ENCODE results near the gene TMEM185A. TPM values are rescaled to one million over a fixed set of nuclear protein-coding genes. Genes with fewer than 3 reads are reported as not detected.
"Not testable (repeated sequence)": the region's sequence is repeated elsewhere in the genome, so short reads cannot be mapped to it uniquely, and the experiment has no call there.

The TMEM185A gene
- total and polyA plus RNA-seq, 3 experiments from 2014 or later, result 20.0 to 29.2 (median 29.1) TPM

GRCh38 chrX:149610511-149610910 lies 21.1 kb downstream of the TMEM185A start:
- Mint-ChIP-seq H3K36me3 (peaks cover 0 to 28% (median 1%) of the 10 kb centered on the region in 3 donors), H3K27me3 (no peaks in the 10 kb centered on the region), H3K9me3 (no peaks in the 10 kb centered on the region), H3K4me1 (peaks cover 4 to 35% (median 7%) of the 10 kb centered on the region in 3 donors), H3K4me3 (no peak overlapping the region), H3K27ac (no peak overlapping the region)
- no peaks in the 10 kb centered on the region for H3K4me1 ChIP-seq (ENCODE audit: insufficient read depth, low read length)
- POLR2A ChIA-PET, result no interaction called here
- H3K4me3 ChIP-seq (ENCODE audit: low read length), result no peak overlapping the region
- H3K9me3 ChIP-seq (ENCODE audit: low read length), result no peaks in the 10 kb centered on the region
- H3K27ac ChIP-seq (ENCODE audit: low read depth, low read length), result no peak overlapping the region
- DNase-seq, result no peak
- H3K27me3 ChIP-seq (ENCODE audit: insufficient read depth, low read length, poor library complexity, severe bottlenecking), result no peaks in the 10 kb centered on the region
- CTCF ChIA-PET, result interaction anchor here (0.7 kb wide), 1 partner anchor 42 kb away, joined by 4 read pairs; no protein-coding TSS in a partner anchor
- H3K36me3 ChIP-seq (ENCODE audit: insufficient read depth, low read length), result peaks cover 4% of the 10 kb centered on the region

GRCh38 chrX:149607699-149608098 lies 23.9 kb downstream of the TMEM185A start:
- Mint-ChIP-seq H3K4me3 (no peak overlapping the region), H3K4me1 (peaks cover 0 to 14% (median 3%) of the 10 kb centered on the region in 3 donors), H3K9me3 (no peaks in the 10 kb centered on the region), H3K27ac (no peak overlapping the region), H3K27me3 (no peaks in the 10 kb centered on the region), H3K36me3 (peaks cover 0 to 41% (median 1%) of the 10 kb centered on the region in 3 donors)
- no peak overlapping the region for H3K4me3 ChIP-seq (ENCODE audit: low read length)
- H3K27me3 ChIP-seq (ENCODE audit: insufficient read depth, low read length, poor library complexity, severe bottlenecking), result no peaks in the 10 kb centered on the region
- no peak overlapping the region for H3K27ac ChIP-seq (ENCODE audit: low read depth, low read length)
- POLR2A ChIA-PET, result no interaction called here
- H3K9me3 ChIP-seq (ENCODE audit: low read length), result no peaks in the 10 kb centered on the region
- no peak for DNase-seq
- H3K36me3 ChIP-seq (ENCODE audit: insufficient read depth, low read length), result peaks cover 4% of the 10 kb centered on the region
- CTCF ChIA-PET, result no interaction called here
- no peaks in the 10 kb centered on the region for H3K4me1 ChIP-seq (ENCODE audit: insufficient read depth, low read length)

DNA sequence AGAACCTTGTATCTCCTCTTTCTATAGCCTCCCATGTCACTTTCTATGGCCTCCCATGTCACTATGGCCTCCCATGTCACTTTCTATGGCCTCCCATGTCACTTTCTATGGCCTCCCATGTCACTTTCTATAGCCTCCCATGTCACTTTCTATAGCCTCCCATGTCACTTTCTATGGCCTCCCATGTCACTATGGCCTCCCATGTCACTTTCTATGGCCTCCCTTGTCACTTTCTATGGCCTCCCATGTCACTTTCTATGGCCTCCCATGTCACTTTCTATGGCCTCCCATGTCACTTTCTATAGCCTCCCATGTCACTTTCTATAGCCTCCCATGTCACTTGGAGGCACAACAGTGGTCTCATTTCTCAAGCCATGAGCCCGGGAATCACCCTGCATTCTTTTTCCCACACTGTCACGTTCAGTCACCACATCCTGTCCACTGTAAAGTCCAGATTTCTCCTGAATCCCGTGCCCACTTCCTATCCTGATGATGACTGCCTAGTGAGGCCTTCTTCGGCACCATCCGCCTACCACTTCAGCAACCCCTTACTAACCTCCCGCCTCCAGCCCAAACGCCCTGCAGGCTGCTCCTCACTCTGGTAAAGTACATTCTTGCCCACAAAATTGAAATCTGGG lies 26.2 kb downstream of the TMEM185A start:
- H3K27ac ChIP-seq (ENCODE audit: low read depth, low read length); H3K9me3 Mint-ChIP-seq; CTCF ChIA-PET; H3K4me1 Mint-ChIP-seq; H3K36me3 ChIP-seq (ENCODE audit: insufficient read depth, low read length); H3K4me1 ChIP-seq (ENCODE audit: insufficient read depth, low read length); POLR2A ChIA-PET; H3K27me3 ChIP-seq (ENCODE audit: insufficient read depth, low read length, poor library complexity, severe bottlenecking); H3K9me3 ChIP-seq (ENCODE audit: low read length); H3K4me3 Mint-ChIP-seq; DNase-seq; H3K4me3 ChIP-seq (ENCODE audit: low read length); H3K27me3 Mint-ChIP-seq: not testable (repeated sequence)
- Mint-ChIP-seq H3K27ac (peak overlapping the region in 3 of 8 donors; percentile 33 to 58 (median 51)), H3K36me3 (peaks cover 0 to 47% (median 1%) of the 10 kb centered on the region in 3 donors)

GRCh38 chrX:149598603-149599002 lies 33.0 kb downstream of the TMEM185A start:
- H3K4me3 ChIP-seq (ENCODE audit: low read length); H3K27me3 Mint-ChIP-seq; POLR2A ChIA-PET; H3K27ac ChIP-seq (ENCODE audit: low read depth, low read length); H3K27me3 ChIP-seq (ENCODE audit: insufficient read depth, low read length, poor library complexity, severe bottlenecking); DNase-seq; H3K4me3 Mint-ChIP-seq; CTCF ChIA-PET; H3K27ac Mint-ChIP-seq; H3K9me3 Mint-ChIP-seq; H3K4me1 Mint-ChIP-seq; H3K9me3 ChIP-seq (ENCODE audit: low read length); H3K36me3 ChIP-seq (ENCODE audit: insufficient read depth, low read length); H3K4me1 ChIP-seq (ENCODE audit: insufficient read depth, low read length): not testable (repeated sequence)
- H3K36me3 Mint-ChIP-seq, result peaks cover 0 to 12% (median 0%) of the 10 kb centered on the region in 3 donors

GRCh38 chrX:149595943-149596342 lies 35.6 kb downstream of the TMEM185A start:
- H3K36me3 ChIP-seq (ENCODE audit: insufficient read depth, low read length); H3K4me3 ChIP-seq (ENCODE audit: low read length); H3K27ac Mint-ChIP-seq; H3K27ac ChIP-seq (ENCODE audit: low read depth, low read length); DNase-seq; H3K4me1 Mint-ChIP-seq; H3K36me3 Mint-ChIP-seq; H3K4me1 ChIP-seq (ENCODE audit: insufficient read depth, low read length); H3K9me3 Mint-ChIP-seq; H3K4me3 Mint-ChIP-seq; H3K27me3 Mint-ChIP-seq; CTCF ChIA-PET; H3K9me3 ChIP-seq (ENCODE audit: low read length); POLR2A ChIA-PET; H3K27me3 ChIP-seq (ENCODE audit: insufficient read depth, low read length, poor library complexity, severe bottlenecking): not testable (repeated sequence)

DNA sequence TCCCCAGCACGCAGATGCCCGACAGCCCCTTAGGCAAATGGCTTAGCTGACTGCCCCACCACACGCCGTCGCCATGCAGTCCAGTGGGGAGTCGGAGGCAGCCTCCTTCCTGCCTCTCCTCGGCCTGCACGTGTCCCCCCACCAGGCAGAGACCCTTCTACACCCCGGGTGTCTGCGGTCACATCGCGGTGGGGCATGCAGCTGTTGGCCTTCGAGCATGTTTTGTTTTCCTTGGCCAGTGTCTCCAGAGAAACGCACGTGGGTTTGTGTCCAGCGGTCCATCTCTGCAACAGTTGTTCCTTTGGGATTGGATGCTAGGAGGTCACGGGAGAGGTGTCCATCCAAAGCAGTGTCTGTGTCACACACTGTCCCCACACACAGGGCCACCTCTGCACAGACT lies 36.4 kb downstream of the TMEM185A start, which contains the start of gene HSFX2:
TSS of gene HSFX2 (minus strand) at position 101 of the 400 bp plus-strand sequence. CDS start 614 bp downstream, outside the sequence.
- H3K36me3 ChIP-seq (ENCODE audit: insufficient read depth, low read length); H3K36me3 Mint-ChIP-seq; DNase-seq; POLR2A ChIA-PET; H3K27ac ChIP-seq (ENCODE audit: low read depth, low read length); H3K4me1 Mint-ChIP-seq; H3K4me3 Mint-ChIP-seq; H3K9me3 Mint-ChIP-seq; H3K4me3 ChIP-seq (ENCODE audit: low read length); CTCF ChIA-PET; H3K9me3 ChIP-seq (ENCODE audit: low read length); H3K27me3 Mint-ChIP-seq; H3K27ac Mint-ChIP-seq; H3K27me3 ChIP-seq (ENCODE audit: insufficient read depth, low read length, poor library complexity, severe bottlenecking); H3K4me1 ChIP-seq (ENCODE audit: insufficient read depth, low read length): not testable (repeated sequence)

DNA sequence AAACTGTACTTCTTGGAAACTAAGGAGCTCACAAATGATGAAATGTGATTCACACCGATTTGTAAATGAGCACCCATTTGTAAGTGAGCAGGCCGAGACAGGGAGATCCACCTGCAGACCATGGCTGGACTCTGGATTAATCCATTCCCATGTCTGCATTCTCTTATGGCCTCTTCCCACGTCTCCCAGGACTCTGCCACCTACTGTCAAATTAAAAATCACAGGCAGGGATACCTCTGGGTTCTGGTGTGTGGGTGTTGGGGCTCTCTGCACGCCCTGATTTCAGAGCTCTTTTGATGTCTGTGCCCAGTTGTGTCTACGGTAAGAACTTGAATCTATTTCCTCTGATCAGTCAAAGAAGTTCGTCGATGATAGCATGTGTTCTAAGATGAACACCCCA lies 40.6 kb downstream of the TMEM185A start:
- H3K36me3 Mint-ChIP-seq; H3K9me3 ChIP-seq (ENCODE audit: low read length); H3K4me3 Mint-ChIP-seq; H3K36me3 ChIP-seq (ENCODE audit: insufficient read depth, low read length); H3K27me3 Mint-ChIP-seq; H3K4me3 ChIP-seq (ENCODE audit: low read length); H3K4me1 ChIP-seq (ENCODE audit: insufficient read depth, low read length); H3K27me3 ChIP-seq (ENCODE audit: insufficient read depth, low read length, poor library complexity, severe bottlenecking); DNase-seq; H3K27ac Mint-ChIP-seq; CTCF ChIA-PET; H3K9me3 Mint-ChIP-seq; H3K4me1 Mint-ChIP-seq; H3K27ac ChIP-seq (ENCODE audit: low read depth, low read length); POLR2A ChIA-PET: not testable (repeated sequence)

DNA sequence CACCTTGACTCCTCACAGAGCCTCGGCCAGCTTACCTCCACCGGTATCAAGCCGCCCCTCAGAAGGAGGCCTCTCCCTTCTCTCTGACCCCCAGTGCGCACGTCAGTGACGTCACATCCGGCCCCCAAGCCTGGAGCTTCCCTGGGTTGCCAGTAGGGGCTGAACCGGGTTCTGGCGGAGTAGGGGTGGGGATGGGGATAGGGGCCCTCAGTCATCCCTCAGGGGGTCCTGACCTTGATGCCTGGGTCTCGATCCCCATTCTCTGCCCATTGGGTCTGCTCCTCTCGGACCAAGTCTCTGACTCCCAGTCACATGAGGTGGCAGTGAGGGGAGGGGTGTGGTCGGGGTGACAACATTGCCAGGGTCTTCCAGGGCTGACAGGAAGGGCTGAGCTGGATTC lies 44.2 kb downstream of the TMEM185A start, which contains the start of gene MAGEA9B:
TSS of gene MAGEA9B (minus strand) at position 101 of the 400 bp plus-strand sequence. CDS start 4,280 bp downstream, outside the sequence.
- not testable (repeated sequence) for H3K27ac Mint-ChIP-seq

More for the DNA sequence above, 44.2 kb downstream of the TMEM185A start, which contains the start of gene MAGEA9B:
- POLR2A ChIA-PET; H3K27me3 Mint-ChIP-seq; DNase-seq; H3K9me3 Mint-ChIP-seq; H3K4me1 Mint-ChIP-seq; H3K4me3 Mint-ChIP-seq; H3K4me1 ChIP-seq (ENCODE audit: insufficient read depth, low read length); H3K27ac ChIP-seq (ENCODE audit: low read depth, low read length); CTCF ChIA-PET; H3K36me3 ChIP-seq (ENCODE audit: insufficient read depth, low read length); H3K9me3 ChIP-seq (ENCODE audit: low read length); H3K36me3 Mint-ChIP-seq; H3K27me3 ChIP-seq (ENCODE audit: insufficient read depth, low read length, poor library complexity, severe bottlenecking); H3K4me3 ChIP-seq (ENCODE audit: low read length): not testable (repeated sequence)
